ENCODE measurements around the gene PYDC1.
"Not testable (repeated sequence)": the region's sequence is repeated elsewhere in the genome, so short reads cannot be mapped to it uniquely, and the experiment has no call there.

PYDC1 gene

GRCh38 chr16:31224092-31224955, 7.4 kb upstream of the PYDC1 start:
- DNase-seq (ENCODE audit: insufficient read length, low spot score) (no peak), FAIRE-seq (no peak)

DNA sequence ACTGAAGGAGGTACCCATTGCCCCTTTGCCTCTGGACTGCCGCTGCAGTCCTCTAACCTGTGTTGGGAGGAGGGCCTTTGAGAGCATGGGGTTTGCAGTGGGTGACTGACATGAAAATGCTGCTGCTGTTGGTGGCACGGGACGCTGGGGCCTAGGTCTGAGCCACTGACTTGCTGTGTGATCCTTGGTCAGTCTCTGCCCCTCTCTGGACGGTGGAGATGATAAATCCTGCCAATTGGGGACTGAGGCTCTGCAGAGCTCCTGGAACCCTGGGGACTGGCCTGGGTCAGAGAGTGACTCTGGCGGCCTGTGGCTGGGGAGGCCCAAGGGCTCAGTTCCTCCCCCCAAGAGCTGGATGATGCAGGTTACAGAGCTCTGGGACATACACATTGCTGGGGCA, 6.1 kb upstream of the PYDC1 start:
- FAIRE-seq: no peak
- DNase-seq (ENCODE audit: insufficient read length, low spot score): no peak

DNA sequence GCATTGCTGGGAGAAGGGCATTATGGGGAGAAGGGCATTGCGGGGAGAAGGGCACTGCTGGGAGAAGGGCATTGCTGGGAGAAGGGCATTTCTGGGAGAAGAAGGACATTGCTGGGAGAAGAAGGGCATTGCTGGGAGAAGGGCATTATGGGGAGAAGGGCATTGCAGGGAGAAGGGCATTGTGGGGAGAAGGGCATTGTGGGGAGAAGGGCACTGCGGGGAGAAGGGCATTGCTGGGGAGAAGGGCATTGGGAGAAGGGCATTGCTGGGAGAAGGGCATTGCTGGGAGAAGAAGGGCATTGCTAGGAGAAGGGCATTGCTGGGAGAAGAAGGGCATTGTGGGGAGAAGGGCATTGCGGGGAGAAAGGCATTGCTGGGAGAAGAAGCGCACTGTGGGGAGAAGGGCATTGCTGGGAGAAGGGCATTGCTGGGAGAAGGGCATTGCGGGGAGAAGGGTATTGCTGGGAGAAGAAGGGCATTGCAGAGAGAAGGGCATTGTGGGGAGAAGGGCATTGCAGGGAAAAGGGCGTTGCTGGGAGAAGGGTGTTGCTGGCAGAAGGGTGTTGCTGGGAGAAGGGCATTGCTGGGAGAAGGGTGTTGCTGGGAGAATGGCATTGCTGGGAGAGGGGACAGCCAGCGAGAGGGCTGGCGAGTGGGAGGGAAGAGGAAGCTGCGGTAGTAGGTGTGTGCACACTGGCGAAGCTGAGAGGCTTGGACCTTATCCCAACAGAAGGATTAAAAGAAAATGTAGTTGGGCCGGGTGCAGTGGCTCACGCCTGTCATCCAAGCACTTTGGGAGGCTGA, 4.6 kb upstream of the PYDC1 start:
- FAIRE-seq: no peak
- DNase-seq (ENCODE audit: insufficient read length, low spot score): no peak

GRCh38 chr16:31219154-31219741, 2.3 kb upstream of the PYDC1 start:
- FAIRE-seq: no peak
- DNase-seq (ENCODE audit: insufficient read length, low spot score): no peak

GRCh38 chr16:31217136-31217530, 198 bp upstream of the PYDC1 start:
- no peak for DNase-seq (ENCODE audit: insufficient read length, low spot score)
- FAIRE-seq: no peak

- DNase-seq (ENCODE audit: insufficient read length, low spot score) (no peak), FAIRE-seq (no peak)
Measured at GRCh38 chr16:31215287-31216162, 1.4 kb downstream of the PYDC1 start.

DNA sequence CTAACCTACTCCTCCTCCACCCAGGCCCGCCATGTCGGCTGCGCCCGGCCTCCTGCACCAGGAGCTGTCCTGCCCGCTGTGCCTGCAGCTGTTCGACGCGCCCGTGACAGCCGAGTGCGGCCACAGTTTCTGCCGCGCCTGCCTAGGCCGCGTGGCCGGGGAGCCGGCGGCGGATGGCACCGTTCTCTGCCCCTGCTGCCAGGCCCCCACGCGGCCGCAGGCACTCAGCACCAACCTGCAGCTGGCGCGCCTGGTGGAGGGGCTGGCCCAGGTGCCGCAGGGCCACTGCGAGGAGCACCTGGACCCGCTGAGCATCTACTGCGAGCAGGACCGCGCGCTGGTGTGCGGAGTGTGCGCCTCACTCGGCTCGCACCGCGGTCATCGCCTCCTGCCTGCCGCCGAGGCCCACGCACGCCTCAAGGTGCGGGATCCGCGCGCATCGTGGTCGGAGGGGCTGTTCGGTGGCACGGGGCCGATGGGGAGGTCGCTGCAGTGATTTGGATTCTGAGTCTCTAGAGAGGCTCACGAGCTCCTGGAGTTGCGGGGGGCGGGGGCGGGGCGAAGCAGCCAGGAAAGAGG, 2.1 kb downstream of the PYDC1 start:
- DNase-seq (ENCODE audit: insufficient read length, low spot score) (no peak), FAIRE-seq (no peak)

DNA sequence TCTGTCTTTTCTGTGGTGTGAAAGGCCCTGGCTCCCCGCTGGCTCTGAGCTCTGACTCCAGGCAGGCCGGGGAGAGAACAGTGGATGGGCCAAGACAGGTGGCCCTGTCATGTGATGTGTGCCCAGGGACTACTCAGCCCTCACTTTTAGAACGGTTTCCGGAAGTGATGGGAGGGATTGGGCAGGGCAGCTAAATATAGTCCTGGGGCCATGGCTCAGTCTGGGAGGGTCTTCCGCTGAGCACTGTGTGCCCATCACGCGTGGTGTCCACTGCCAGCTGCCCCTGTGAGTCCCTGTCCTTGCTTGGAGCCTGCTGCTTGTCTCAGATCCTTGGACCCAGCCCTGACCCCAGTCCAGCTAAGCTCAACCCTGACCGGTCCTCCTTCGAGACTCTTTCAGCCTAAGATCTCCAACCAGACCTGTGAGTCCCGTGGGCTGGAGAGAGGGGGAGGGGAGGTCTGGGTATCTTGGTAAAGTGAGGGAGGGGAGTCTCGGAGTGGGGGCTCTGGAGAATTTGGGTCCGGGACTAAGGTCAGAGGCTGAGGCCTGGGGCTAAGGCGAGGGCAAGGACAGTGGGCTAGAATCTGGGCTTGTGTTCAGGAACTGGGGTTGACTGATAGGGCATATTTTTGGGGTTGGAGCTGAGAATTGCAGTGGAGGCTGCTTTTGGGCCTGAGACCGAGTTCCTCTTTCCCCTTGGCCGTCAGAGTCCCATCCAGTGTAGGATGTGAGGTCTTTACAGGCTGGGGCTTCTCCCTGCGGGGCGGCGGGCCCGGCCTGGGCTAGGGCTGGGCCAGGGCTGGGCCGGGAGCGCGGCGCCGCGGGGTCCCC, 2.8 kb downstream of the PYDC1 start, which contains the start of gene TRIM72:
Gene TRIM72 (plus strand): TSS at position 243 of the 831 bp plus-strand sequence. CDS start 620 bp downstream, outside the sequence.
- no peak for FAIRE-seq
- DNase-seq (ENCODE audit: insufficient read length, low spot score): no peak

- no peak for DNase-seq (ENCODE audit: insufficient read length, low spot score)
- no peak for FAIRE-seq
Measured at GRCh38 chr16:31213342-31213741, 3.6 kb downstream of the PYDC1 start.

DNA sequence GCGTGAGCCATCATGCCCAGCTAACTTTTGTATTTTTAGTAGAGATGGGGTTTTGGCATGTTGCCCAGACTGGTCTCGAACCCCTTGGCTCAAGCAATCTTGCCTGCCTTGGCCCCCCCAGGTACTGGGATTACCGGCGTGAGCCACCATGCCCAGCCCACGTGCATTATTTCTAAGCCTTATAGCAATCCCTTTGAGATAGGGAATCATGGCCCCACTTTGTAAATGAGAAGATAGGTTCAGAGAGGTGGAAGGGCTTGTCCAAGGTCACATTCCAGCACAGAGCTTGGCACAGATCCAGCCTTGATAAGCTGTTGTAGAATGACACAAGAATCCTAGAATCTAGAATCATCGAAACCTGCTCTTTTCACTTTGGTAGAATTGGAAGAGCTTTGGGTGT, 10.2 kb downstream of the PYDC1 start:
- no peak for FAIRE-seq
- no peak for DNase-seq (ENCODE audit: insufficient read length, low spot score)

GRCh38 chr16:31204871-31205666, 11.9 kb downstream of the PYDC1 start:
- FAIRE-seq: no peak
- no peak for DNase-seq (ENCODE audit: insufficient read length, low spot score)

DNA sequence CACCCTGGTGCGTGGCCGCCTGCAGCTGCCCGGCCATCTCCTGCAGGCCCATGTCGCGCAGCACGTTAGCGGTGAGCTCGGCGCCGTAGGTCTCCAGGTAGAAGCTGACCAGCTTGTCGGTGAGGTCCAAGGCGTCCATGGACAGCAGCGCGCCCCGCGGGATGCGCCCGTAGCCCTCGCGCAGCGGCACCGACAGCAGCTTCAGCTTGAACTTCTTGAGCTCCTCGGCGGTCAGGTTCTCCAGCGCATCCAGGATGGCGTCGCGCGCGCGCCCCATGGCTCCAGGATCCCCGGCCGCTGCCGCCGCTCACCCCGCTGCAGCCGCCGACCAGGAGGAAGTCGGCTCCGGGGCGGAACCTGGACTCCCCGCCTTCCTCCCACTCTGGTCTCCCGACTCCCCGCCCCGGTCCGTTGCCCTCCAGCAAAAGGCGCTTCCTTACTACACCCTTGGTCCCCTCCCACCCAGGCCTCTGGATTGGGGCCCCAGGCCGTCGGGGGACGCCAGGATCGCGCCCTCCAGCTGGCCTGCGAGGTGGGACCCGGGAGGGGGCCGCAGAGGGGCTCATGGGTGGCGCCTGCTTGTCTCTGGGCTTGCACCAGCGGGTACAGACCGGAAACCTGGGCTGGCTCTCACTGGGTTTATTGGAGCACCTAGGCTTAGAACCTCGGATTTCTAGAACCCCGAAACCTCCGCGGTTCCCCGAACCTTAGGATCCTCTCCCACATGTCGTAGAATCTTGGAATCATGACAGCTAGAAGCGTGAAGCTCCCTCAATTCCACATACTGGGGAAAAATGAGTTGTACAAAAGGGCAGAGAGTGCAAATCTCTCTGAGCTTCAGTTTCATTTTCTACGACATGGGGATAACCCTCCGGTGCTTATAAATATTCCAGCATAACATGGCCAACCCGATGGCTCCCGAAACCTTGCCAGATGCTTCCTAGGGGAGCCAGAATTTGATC, 14.2 kb downstream of the PYDC1 start, which contains the start of gene PYCARD:
Gene PYCARD (minus strand): TSS at position 347 of the 962 bp plus-strand sequence. CDS start 70 bp downstream, at position 277.
- no peak for DNase-seq (ENCODE audit: insufficient read length, low spot score)
- peak; percentile 53 for FAIRE-seq

- DNase-seq (ENCODE audit: insufficient read length, low spot score) (no peak), FAIRE-seq (peak; percentile 72)
Measured at GRCh38 chr16:31201582-31202413, 15.1 kb downstream of the PYDC1 start.

- no peak for DNase-seq (ENCODE audit: insufficient read length, low spot score)
- FAIRE-seq: no peak
Measured at GRCh38 chr16:31200821-31201568, 15.9 kb downstream of the PYDC1 start.

- DNase-seq (ENCODE audit: insufficient read length, low spot score); FAIRE-seq: not testable (repeated sequence)
Measured at GRCh38 chr16:31200111-31200510, 16.8 kb downstream of the PYDC1 start.

Measured in GM19239 (cell line).